ENCODE measurements around the gene SNX9. TPM values are rescaled to one million over a fixed set of nuclear protein-coding genes. Genes with fewer than 3 reads are reported as not detected.

SNX9 gene
- total and polyA plus RNA-seq, 2 of the 8 experiments (the other 6 are each of a cell fraction or from before 2014, with no cell fraction given): 11.8 to 23.2 TPM

GRCh38 chr6:157792671-157793070 is 30.4 kb upstream of the SNX9 start (continued):
- TF ChIP-seq, protein P1, sequence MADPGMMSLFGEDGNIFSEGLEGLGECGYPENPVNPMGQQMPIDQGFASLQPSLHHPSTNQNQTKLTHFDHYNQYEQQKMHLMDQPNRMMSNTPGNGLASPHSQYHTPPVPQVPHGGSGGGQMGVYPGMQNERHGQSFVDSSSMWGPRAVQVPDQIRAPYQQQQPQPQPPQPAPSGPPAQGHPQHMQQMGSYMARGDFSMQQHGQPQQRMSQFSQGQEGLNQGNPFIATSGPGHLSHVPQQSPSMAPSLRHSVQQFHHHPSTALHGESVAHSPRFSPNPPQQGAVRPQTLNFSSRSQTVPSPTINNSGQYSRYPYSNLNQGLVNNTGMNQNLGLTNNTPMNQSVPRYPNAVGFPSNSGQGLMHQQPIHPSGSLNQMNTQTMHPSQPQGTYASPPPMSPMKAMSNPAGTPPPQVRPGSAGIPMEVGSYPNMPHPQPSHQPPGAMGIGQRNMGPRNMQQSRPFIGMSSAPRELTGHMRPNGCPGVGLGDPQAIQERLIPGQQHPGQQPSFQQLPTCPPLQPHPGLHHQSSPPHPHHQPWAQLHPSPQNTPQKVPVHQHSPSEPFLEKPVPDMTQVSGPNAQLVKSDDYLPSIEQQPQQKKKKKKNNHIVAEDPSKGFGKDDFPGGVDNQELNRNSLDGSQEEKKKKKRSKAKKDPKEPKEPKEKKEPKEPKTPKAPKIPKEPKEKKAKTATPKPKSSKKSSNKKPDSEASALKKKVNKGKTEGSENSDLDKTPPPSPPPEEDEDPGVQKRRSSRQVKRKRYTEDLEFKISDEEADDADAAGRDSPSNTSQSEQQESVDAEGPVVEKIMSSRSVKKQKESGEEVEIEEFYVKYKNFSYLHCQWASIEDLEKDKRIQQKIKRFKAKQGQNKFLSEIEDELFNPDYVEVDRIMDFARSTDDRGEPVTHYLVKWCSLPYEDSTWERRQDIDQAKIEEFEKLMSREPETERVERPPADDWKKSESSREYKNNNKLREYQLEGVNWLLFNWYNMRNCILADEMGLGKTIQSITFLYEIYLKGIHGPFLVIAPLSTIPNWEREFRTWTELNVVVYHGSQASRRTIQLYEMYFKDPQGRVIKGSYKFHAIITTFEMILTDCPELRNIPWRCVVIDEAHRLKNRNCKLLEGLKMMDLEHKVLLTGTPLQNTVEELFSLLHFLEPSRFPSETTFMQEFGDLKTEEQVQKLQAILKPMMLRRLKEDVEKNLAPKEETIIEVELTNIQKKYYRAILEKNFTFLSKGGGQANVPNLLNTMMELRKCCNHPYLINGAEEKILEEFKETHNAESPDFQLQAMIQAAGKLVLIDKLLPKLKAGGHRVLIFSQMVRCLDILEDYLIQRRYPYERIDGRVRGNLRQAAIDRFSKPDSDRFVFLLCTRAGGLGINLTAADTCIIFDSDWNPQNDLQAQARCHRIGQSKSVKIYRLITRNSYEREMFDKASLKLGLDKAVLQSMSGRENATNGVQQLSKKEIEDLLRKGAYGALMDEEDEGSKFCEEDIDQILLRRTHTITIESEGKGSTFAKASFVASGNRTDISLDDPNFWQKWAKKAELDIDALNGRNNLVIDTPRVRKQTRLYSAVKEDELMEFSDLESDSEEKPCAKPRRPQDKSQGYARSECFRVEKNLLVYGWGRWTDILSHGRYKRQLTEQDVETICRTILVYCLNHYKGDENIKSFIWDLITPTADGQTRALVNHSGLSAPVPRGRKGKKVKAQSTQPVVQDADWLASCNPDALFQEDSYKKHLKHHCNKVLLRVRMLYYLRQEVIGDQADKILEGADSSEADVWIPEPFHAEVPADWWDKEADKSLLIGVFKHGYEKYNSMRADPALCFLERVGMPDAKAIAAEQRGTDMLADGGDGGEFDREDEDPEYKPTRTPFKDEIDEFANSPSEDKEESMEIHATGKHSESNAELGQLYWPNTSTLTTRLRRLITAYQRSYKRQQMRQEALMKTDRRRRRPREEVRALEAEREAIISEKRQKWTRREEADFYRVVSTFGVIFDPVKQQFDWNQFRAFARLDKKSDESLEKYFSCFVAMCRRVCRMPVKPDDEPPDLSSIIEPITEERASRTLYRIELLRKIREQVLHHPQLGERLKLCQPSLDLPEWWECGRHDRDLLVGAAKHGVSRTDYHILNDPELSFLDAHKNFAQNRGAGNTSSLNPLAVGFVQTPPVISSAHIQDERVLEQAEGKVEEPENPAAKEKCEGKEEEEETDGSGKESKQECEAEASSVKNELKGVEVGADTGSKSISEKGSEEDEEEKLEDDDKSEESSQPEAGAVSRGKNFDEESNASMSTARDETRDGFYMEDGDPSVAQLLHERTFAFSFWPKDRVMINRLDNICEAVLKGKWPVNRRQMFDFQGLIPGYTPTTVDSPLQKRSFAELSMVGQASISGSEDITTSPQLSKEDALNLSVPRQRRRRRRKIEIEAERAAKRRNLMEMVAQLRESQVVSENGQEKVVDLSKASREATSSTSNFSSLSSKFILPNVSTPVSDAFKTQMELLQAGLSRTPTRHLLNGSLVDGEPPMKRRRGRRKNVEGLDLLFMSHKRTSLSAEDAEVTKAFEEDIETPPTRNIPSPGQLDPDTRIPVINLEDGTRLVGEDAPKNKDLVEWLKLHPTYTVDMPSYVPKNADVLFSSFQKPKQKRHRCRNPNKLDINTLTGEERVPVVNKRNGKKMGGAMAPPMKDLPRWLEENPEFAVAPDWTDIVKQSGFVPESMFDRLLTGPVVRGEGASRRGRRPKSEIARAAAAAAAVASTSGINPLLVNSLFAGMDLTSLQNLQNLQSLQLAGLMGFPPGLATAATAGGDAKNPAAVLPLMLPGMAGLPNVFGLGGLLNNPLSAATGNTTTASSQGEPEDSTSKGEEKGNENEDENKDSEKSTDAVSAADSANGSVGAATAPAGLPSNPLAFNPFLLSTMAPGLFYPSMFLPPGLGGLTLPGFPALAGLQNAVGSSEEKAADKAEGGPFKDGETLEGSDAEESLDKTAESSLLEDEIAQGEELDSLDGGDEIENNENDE (IDR thresholded peaks at IDR 0.05; ENCODE audit: insufficient replicate concordance, low read length): no peak
- TF ChIP-seq MAFK (IDR thresholded peaks at IDR 0.05; ENCODE audit: low read depth, low read length): no peak
- no peak for TF ChIP-seq BACH1 (IDR thresholded peaks at IDR 0.05; ENCODE audit: low read length)
- TF ChIP-seq POU5F1 (IDR thresholded peaks at IDR 0.05; ENCODE audit: low read depth, low read length): no peak
- TF ChIP-seq CBX5 (IDR thresholded peaks at IDR 0.05; ENCODE audit: low read depth, low read length): no peak
- no peak for TF ChIP-seq TEAD4 (IDR thresholded peaks at IDR 0.05; ENCODE audit: low read depth, low read length)
- TF ChIP-seq RBBP5 (IDR thresholded peaks at IDR 0.05; ENCODE audit: borderline replicate concordance, low read depth, low read length): no peak
- TF ChIP-seq TAF1 (IDR thresholded peaks at IDR 0.05; ENCODE audit: low read depth, low read length): no peak
- TF ChIP-seq HDAC6 (IDR thresholded peaks at IDR 0.05; ENCODE audit: low read depth, low read length): no peak
- TF ChIP-seq POLR2A (IDR thresholded peaks at IDR 0.05; ENCODE audit: control extremely low read depth in 1 of 2, low read depth in 2 of 2, low read length in 2 of 2): no peak
- TF ChIP-seq BRCA1 (IDR thresholded peaks at IDR 0.05; ENCODE audit: low read depth, low read length): no peak
- no peak for TF ChIP-seq FOSL1 (IDR thresholded peaks at IDR 0.05; ENCODE audit: insufficient read depth, low read depth, low read length)

All from H1 (cell line).